NOMO-1 (cell line): ENCODE results near the gene EXOC6B.
"Not testable (repeated sequence)": the region's sequence is repeated elsewhere in the genome, so short reads cannot be mapped to it uniquely, and the experiment has no call there.

Source experiments
- DNase-seq, 2 experiments: peaks; one replicate each; lab custom pipeline; 2025; ENCODE audit not compliant: unreplicated experiment in 2 of 2; lab: John Stamatoyannopoulos, UW

The EXOC6B gene

DNA sequence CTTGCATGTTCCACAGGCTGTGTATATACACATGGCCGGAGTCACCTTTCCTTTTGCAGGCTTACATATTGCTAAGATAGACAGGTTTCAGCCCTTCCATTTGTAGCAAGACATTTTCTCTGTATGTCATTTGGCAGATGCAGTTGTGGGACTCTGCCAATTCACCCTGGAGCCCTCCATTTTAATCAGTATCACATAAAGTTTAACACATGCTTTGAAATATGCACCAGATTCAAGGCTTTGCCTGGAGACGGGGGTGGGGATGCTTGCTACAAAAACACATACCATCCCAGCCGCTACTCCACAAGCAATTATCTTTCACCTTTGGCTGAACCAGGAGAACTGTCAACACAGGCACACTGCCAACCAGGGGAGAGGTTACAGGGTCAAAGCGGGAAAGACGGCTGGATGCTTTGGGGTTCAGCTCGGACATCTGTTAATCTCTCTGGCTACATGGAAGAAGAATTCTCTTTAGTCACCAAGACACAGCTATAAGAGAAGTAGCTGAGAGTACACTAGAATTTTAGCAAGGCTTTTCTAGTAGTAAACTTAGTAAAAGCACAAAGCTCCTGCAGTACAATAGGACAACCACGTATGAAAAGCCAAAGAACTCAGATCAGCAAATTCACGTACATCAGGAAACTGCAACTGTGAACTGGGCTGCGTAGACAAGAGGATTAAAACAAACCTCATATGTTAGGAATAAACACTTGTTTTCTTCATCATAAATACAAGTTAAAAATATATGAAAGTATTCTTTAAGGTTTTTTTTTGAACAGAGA lies 130.9 kb downstream of the EXOC6B start:
- no peak for DNase-seq

DNA sequence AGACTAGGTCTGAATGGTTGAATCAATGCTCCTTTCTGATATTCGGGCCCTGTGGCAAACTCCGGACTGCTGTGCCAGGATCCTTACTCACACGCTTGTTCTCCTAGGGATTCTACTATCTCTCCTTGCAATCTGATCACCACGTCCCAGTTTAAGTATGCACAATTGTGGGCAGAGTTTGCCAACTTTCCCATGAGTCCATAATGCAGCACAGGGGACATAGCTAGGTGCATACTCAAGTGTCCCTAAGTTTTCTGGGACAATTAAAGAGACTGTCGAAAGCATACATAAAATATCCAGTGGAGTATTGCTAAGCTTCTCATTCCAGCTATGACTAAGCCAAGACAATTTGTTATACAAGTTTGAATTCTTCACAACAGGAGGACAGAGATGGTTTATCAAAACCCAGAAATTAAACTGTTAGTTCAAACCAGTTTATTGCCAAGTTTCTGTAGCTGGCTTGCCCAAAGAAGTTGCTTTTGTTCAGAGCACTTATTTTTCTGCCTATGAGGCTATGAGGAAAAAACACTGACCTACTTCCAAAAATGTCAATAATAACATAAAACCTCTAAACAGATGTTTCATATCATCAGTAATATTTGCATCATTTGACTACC lies 136.1 kb downstream of the EXOC6B start:
- no peak for DNase-seq

DNA sequence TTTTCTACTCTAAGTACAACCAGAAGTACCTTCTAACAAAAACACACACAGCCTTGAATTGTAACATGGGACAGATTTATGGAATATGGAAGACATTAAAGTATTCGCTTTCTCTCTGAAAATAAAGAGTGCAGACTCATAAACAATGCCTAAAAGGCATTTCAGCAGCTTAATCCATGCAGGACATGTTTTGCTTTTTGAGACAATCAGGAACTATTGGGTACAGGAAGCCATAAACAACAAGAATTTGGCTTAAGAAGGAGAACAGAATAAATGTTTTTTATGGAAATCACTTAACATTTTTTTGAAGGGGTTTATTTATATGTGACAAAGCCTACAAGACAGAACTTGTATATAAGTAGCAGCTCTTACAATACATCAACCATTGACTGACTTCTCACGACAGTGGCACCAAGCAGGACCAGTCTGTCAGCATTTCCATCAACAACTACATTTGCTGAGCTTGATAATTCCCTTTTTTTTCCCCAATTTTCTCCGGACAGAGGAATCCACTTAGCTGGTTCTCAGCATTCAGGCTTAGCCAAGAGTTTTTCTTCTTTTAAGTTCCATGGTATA lies 140.1 kb downstream of the EXOC6B start:
- DNase-seq, result no peak

DNA sequence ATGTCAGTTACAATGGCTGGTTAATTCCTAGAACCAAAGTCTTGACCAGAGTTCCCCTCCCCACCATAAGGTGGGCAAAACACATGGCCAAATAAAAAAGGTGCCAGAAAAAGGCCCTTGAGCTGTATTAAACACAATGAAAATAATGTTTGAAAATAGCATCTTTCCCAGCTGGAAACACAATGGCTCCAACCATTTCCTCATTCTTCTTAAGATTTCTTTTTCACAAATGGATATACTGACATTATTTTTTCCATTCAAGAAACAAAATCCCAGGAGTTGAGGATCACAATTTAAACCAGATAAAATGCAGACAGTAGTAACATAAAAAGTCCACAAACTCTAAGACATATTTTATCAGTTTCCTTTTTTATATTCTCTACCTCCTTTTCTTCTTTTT lies 143.8 kb downstream of the EXOC6B start:
- DNase-seq, result no peak

DNA sequence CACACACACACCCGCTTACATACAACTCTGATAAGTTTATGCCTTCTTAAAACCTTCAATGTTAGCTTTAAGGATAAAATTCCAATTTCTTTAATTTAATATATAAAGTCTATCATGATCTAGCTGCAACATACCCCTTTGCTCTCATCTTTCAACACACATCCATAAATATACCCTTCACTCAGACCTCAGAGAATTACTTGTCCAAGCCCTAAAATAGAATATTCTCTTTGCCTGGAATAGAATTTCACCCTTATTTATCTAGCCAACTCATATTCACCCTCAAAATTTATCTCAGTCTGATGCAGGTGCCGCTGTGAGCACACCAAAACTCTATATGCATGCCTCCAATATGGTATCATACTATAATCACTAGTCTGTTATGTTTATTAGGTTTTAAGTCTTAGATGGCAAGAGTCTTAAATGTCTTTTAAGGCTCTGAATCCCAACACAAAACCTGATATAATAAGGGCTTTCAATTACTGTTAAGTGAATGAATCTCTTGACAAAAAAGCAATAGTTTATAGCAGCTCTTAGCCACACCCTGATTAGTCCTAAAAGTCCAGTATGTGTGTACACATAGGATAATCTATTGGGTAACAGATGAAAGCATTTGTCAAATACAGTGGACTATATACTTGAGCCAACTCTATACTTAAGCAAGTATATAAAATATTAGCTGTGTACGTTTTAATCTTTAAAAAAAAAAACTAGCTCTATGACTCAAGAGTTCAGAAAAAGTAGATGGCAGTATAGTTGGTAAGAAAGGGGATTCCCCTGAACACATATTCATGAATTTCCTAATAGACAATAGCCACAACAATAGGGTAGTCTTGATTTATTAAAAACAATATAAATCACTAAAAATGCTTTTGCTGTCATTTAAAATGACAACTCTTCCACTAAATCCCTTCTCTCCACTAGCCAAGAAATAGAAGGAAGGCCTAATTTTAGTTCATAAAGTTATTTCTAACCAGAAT lies 144.5 kb downstream of the EXOC6B start:
- no peak for DNase-seq

DNA sequence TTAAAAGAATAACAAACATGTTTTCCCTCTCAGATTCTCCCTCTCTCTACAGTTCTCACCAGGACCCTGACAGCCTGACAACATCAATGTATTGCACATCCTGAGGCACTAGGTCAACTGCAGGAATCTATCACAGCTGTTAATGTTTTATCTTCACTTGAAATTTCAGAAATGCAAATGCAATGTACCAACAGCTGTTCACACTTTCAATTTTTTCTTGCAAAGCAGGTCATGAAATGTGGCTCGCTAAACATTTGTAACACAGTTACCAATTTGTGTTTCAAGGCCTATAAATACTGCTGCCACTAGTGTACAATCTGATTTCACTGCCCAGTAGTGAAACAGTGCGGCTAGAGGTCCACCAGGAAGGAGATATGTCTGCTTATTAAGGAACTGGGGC lies 147.8 kb downstream of the EXOC6B start:
- no peak for DNase-seq

DNA sequence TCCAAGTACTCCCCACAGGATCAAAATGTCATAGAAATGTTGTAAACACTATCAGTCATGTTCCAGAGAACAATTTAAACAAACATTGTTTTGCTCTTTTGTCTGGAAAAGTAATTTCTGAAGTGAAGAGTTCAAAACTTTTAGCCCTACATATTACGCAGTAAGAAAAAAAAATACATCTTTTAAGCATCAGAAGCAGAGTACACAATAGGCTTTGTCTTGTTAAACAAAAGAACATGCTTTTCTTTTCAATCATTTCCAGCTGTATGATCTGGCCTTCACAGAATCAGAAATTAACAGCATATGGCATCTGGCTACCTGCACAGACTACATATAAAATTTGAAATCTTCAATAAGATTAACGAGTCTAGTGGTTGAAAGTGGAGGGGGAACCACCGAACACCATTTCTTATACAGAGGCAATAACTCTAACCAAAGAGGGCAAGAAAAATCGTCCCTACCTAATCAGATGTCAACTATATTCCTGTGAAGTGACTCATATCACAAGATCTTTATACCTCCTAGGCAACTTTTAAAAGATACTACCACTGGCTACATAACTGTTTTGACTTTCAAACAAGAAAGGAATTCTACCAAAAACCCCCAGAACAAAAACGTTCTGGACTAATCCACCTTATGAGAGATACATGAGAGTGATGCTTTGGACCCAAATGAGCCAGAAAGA lies 149.3 kb downstream of the EXOC6B start:
- no peak for DNase-seq

DNA sequence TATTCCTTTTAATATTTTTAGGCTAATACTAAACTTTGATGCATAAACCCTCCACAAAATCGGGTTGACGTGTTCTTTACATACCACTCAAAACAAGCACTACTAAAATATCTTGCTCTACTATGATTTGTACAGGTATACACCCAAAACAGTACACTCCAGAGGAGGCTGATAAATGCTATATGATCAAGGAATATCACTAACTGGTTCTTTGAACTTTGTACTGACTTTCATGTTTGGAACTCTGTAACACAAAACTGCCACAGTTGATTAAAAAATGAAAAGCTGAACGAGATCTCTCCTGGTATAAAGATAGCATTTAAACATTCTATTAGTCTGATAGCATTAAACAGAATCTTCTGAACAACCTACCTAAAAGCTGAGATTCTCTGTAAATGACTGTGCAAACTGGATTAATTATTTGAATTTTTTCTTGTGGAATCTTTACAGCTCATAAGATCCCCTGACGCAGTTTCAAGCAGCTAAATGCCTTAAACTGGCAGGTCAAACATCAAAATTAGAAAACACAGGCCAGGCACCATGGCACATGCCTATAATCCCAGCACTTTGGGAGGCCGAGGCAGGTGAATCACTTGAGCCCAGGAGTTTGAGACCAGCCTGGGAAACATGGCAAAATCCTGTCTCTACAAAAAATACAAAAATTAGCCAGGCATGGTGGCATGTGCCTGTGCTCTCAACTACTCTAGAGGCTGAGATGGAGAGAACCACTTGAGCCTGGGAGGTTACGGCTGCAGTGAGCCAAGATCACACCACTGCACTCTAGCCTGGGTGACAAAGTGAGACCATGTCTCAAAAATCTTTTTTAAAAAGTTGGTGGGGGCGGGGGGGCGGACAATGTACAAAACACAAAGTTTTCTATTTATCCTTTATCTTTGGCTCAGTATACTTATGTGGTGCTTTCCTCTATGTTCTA lies 150.6 kb downstream of the EXOC6B start:
- DNase-seq, result no peak

DNA sequence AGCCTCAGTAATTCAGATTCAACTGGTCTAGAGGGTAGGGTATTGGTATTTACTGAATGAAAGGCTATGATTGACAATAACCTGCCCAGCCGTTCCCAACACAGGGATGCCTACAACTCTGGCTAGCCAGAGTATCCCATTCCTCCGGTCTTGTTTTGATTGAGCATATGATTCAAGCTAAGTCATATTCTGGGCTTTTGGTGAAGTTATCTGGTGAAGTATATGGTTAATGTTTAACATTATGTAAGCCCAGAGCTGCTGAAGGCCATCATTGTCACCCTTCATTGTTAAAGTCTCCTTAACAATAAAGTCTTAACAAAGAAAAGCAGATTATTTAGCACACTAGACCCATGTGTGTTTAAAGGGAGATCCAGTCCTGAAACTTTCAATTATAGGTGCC lies 152.6 kb downstream of the EXOC6B start:
- DNase-seq, result no peak

DNA sequence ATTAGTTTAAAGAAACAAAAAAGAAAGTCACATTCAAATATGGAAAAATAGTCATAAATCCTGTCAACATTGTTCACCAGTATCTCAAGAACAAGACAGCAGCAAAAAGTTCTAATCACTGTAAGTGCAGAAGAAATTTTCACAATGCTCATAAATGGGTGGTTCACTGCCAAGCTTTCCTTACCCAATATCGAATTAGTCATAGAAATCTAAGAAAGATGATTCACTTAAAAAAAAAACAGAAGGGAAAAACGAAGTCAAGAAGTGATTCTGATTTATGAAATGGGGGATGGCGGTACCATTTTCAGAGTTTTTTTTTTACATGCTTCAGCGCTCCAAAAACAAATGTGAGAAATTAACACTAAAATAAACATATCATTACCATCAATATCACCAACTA lies 156.7 kb downstream of the EXOC6B start:
- DNase-seq, result no peak

DNA sequence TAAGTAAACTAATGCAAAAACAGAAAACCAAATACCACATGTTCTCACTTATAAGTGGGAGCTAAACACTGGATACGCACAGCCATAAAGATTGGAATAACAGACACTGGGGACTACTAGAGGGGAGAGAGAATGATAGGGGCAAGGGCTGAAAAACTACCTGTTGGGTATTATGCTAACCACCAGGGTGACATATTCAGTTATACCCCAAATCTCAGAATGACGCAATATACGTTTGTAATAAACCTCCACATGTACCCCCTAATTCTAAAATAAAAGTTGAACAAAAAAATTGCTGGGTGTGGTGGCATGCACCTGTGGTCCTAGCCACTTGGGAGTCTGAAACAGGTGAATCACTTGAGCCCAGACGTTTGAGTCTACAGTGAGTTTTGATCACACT lies 157.2 kb downstream of the EXOC6B start:
- DNase-seq, result no peak

DNA sequence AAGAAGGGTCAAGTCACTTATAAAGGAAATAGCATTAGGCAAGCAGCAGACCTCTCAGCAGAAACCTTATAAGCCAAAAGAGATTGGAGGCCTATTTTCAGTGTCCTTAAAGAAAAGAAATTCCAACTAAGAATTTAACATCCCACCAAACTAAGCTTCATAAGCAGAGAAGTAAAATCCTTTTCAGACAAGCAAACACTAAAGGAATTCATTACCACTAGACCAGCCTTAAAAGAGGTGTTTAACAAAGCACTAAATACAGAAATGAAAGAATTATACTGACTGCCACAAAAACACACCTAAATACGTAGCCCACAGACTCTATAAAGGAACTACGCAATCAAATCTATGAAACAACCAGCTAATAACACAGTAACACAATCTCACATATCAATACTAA lies 160.4 kb downstream of the EXOC6B start:
- no peak for DNase-seq

DNA sequence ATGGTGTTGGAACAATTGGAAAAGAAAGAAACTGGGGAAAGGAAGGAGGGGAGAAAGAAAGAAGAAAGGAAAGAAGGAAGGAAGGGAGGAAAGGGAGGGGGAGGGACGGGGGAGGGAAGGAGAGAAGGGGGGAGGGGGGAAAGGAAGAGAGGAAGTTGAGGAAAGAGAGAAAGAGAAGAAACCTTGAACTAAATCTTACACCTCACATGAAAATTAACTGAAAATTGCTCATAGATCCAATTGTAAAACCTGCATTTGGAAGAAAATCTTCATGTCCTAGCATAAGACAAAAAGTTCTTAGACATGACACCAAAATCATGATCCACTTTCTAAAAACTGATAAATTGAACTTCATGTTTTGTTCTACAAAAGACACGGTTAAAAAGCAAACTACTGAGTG lies 163.8 kb downstream of the EXOC6B start:
- DNase-seq, result no peak

DNA sequence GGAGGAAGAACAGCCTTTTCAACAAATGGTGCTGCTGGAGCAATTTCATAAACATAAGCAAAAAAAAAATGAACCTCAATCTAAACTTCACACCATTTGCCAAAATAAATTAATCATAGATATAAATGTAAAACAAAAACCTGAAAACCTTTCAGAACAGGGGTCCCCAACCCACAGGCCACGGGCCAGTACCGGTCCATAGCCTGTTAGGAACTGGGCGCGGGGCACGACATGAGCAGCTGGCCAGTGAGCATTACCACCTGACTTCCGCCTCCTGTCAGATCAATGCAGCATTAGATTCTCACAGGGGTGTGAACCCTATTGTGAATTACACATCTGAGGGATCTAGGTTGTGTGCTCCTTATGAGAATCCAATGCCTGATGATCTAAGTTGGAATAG lies 176.0 kb downstream of the EXOC6B start:
- DNase-seq, result no peak

DNA sequence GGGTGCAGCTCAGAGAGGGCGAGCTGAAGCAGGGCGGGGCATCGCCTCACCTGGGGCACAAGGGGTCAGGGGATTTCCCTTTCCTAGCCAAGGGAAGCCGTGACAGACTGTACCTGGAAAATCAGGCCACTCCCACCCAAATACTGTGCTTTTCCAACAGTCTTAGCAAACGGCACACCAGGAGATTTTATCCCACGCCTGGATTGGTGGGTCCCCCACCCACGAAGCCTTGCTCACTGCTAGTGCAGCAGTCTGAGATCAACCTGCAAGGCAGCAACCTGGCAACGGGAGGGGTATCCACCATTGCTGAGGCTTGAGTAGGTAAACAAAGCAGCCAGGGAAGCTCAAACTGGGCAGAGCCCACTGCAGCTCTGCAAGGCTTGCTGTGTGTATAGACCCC lies 184.6 kb downstream of the EXOC6B start:
- not testable (repeated sequence) for DNase-seq

DNA sequence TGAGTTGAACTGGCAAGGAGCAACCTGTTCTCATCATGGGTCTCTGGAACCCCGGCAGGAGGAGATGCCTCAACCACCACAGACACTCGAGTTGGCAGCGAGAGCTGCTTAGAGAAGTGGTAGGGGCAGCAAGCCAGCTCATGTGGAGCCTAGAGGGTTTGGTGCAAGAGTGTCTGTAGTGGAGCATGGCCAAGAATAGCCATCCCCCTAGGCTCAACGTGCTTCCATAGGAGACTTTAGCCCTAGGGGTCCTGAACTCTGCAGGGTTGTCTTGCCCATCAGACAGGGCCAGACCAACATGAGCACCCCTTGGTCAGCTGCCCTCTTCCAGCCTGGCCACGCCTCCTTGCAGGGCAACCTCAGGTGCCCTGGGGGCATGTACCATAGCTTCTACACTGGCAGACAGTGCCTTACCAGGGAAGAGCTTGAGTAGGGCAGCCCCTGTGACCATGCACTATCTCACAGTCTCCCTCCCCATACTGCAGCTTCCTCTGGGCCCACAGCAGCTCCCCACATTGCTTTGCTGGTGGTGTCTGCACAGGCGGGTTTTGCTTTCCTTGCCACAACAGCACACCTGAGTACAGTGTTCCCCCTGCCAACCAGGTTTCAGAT lies 187.1 kb downstream of the EXOC6B start:
- DNase-seq, result no peak

DNA sequence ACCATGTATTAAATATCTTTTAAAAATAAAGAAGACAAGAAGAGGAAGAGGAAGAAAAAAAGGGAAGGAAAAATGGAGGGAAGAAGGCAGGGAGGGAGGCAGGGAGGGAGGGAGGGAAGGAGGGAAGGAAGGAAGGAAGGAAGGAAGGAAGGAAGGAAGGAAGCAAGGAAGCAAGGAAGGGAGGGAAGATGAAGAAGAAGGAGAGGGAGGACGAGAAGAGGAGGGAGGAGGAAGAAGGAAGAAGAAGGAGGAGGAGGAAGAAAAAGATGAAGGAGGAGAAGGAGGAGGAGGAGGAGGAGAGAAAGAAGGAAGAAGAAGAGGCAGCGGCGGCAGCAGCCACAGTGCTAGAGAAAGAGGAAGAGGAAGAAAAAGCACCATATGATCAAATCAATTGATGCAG lies 189.6 kb downstream of the EXOC6B start:
- no peak for DNase-seq

DNA sequence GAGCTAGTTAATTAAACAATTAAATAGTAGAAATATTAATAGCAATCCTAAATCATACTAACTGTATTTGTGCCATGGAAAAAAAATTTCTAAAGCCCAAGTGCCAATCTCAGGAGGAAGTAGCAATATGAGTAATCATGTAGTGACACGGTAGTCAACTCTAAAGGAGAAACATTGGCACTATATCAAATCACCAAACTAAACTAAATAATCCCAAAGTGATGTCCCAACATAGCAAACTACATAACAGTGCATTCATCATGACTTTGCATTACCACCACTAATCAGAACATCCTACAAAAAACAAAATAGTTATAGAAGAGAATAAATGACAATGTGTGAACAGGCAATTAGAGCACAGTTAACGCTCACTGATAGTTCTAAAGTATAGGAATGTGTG lies 195.1 kb downstream of the EXOC6B start:
- DNase-seq, result no peak

DNA sequence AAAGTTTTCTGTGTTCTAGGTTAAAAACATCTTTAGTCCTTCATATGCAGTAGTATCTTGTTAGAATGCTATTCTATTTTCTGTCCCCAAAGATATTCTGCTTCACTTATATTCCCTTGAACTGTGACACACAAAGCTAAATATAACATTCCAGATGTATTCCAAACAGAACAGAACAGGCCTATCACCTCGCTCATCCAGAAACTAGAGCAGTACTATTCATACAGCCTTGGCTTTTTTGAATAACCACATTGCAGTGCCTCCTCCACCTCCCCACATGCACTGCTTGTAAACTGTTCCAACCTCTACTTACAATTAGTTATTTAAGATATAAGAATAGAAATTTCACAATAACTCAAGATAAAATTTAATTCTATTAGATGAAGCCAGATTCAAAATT lies 196.8 kb downstream of the EXOC6B start:
- DNase-seq, result no peak
